ENCODE data around the gene NSD2.
"Not testable (repeated sequence)": the region's sequence is repeated elsewhere in the genome, so short reads cannot be mapped to it uniquely, and the experiment has no call there.

Gene NSD2

GRCh38 chr4:1990348-1990645 lies 119.1 kb downstream of the NSD2 start:
- Mint-ChIP-seq H3K27me3 (ENCODE audit: low read depth) (no peaks in the 10 kb centered on the region), H3K36me3 (ENCODE audit: low read depth) (peaks cover 37% of the 10 kb centered on the region), H3K4me3 (no peak overlapping the region), H3K27ac (no peak overlapping the region), H3K9me3 (no peaks in the 10 kb centered on the region), H3K4me1 (no peaks in the 10 kb centered on the region)
- TF ChIP-seq CTCF (IDR thresholded peaks at IDR 0.05; ENCODE audit: unreplicated experiment in 3 of 3): no peak

- no peak overlapping the region for H3K4me3 Mint-ChIP-seq
- H3K27me3 Mint-ChIP-seq (ENCODE audit: low read depth): no peaks in the 10 kb centered on the region
- H3K36me3 Mint-ChIP-seq (ENCODE audit: low read depth): peaks cover 41% of the 10 kb centered on the region
- H3K9me3 Mint-ChIP-seq: no peaks in the 10 kb centered on the region
- H3K4me1 Mint-ChIP-seq: no peaks in the 10 kb centered on the region
- H3K27ac Mint-ChIP-seq: peak overlapping the region in 1 of 3 experiments; percentile 38
- no peak for TF ChIP-seq CTCF (IDR thresholded peaks at IDR 0.05; ENCODE audit: unreplicated experiment in 3 of 3)
Observed at GRCh38 chr4:1990676-1991075, 119.5 kb downstream of the NSD2 start.

GRCh38 chr4:1991087-1991486 lies 119.9 kb downstream of the NSD2 start:
- Mint-ChIP-seq H3K27me3 (ENCODE audit: low read depth) (no peaks in the 10 kb centered on the region), H3K4me1 (no peaks in the 10 kb centered on the region), H3K27ac (peak overlapping the region in 1 of 3 experiments; percentile 38), H3K9me3 (peaks cover 3% of the 10 kb centered on the region), H3K36me3 (ENCODE audit: low read depth) (peaks cover 45% of the 10 kb centered on the region), H3K4me3 (no peak overlapping the region)
- no peak for TF ChIP-seq CTCF (IDR thresholded peaks at IDR 0.05; ENCODE audit: unreplicated experiment in 3 of 3)

GRCh38 chr4:1991596-1992434 lies 120.6 kb downstream of the NSD2 start:
- peak overlapping the region in 1 of 3 experiments; percentile 38 for H3K27ac Mint-ChIP-seq
- no peak for TF ChIP-seq CTCF (IDR thresholded peaks at IDR 0.05; ENCODE audit: unreplicated experiment in 3 of 3)
- H3K4me3 Mint-ChIP-seq: no peak overlapping the region
- no peaks in the 10 kb centered on the region for H3K27me3 Mint-ChIP-seq (ENCODE audit: low read depth)
- peaks cover 53% of the 10 kb centered on the region for H3K36me3 Mint-ChIP-seq (ENCODE audit: low read depth)
- peaks cover 8% of the 10 kb centered on the region for H3K9me3 Mint-ChIP-seq
- no peaks in the 10 kb centered on the region for H3K4me1 Mint-ChIP-seq

- Mint-ChIP-seq H3K27me3 (ENCODE audit: low read depth) (no peaks in the 10 kb centered on the region), H3K4me3 (no peak overlapping the region), H3K4me1 (no peaks in the 10 kb centered on the region), H3K27ac (no peak overlapping the region), H3K36me3 (ENCODE audit: low read depth) (peaks cover 61% of the 10 kb centered on the region), H3K9me3 (peaks cover 16% of the 10 kb centered on the region)
- TF ChIP-seq CTCF (IDR thresholded peaks at IDR 0.05; ENCODE audit: unreplicated experiment in 3 of 3): no peak
Observed at GRCh38 chr4:1992468-1993168, 121.4 kb downstream of the NSD2 start.

- TF ChIP-seq CTCF (IDR thresholded peaks at IDR 0.05; ENCODE audit: unreplicated experiment in 3 of 3): no peak
- Mint-ChIP-seq H3K9me3 (peaks cover 21% of the 10 kb centered on the region), H3K4me1 (no peaks in the 10 kb centered on the region), H3K4me3 (no peak overlapping the region), H3K27me3 (ENCODE audit: low read depth) (no peaks in the 10 kb centered on the region), H3K36me3 (ENCODE audit: low read depth) (peaks cover 61% of the 10 kb centered on the region), H3K27ac (no peak overlapping the region)
Observed at GRCh38 chr4:1993169-1993516, 122.0 kb downstream of the NSD2 start.

- Mint-ChIP-seq H3K9me3 (peaks cover 29% of the 10 kb centered on the region), H3K36me3 (ENCODE audit: low read depth) (peaks cover 65% of the 10 kb centered on the region)
- H3K4me1 Mint-ChIP-seq; H3K27me3 Mint-ChIP-seq (ENCODE audit: low read depth); H3K27ac Mint-ChIP-seq; H3K4me3 Mint-ChIP-seq: not testable (repeated sequence)
Observed at GRCh38 chr4:1993718-1994516, 122.7 kb downstream of the NSD2 start.
